Measurements from ENCODE around the gene SLC4A2. TPM values are rescaled to one million over a fixed set of nuclear protein-coding genes. Genes with fewer than 3 reads are reported as not detected.

SLC4A2 gene
- total RNA-seq, 1 donor from 2014 or later, result 31.3 TPM

DNA sequence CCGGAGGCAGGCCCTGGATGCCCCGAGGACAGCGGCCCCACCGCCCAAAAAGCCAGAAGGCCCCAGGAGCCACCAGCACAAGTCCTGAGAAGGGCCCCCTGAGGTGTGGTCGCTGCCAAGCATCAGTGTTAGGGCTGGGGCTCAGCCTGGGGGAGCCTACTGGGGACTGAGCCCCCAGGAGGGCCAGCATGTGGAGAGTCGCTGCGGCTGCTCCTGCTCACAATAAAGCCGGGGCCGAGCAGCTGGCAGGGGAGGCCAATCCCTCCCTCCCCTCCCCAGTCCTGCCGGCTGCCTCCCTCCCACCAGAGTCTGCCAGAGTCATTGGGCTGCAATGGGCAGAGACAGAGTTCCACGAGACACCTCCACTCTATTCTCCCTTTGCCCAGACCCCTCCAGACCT lies 14.1 kb upstream of the SLC4A2 start:
- Histone ChIP-seq H3K9ac (ENCODE audit: low read depth in 1 of 3, low read length in 3 of 3) (no peak overlapping the region), H3K4me3 (ENCODE audit: low read length in 3 of 3) (no peak overlapping the region), H3K9me3 (ENCODE audit: control insufficient read depth in 3 of 3, low read length in 3 of 3) (no peaks in the 10 kb centered on the region), H3K4me1 (ENCODE audit: control insufficient read depth in 3 of 3, insufficient read depth in 3 of 3, low read length in 3 of 3) (no peaks in the 10 kb centered on the region), H3K36me3 (ENCODE audit: control insufficient read depth in 3 of 3, insufficient read depth in 3 of 3, low read length in 3 of 3) (peaks cover 6 to 21% (median 20%) of the 10 kb centered on the region in 3 donors), H3K27me3 (ENCODE audit: control insufficient read depth in 3 of 3, insufficient read depth in 3 of 3, low read length in 3 of 3) (peaks cover 0 to 7% (median 4%) of the 10 kb centered on the region in 3 donors), H3K27ac (ENCODE audit: low read depth, low read length) (no peak overlapping the region)

GRCh38 chr7:151045967-151046366 lies 13.4 kb upstream of the SLC4A2 start:
- peaks cover 0 to 11% (median 8%) of the 10 kb centered on the region in 3 donors for H3K27me3 ChIP-seq (ENCODE audit: control insufficient read depth in 3 of 3, insufficient read depth in 3 of 3, low read length in 3 of 3)
- peaks cover 6 to 21% (median 20%) of the 10 kb centered on the region in 3 donors for H3K36me3 ChIP-seq (ENCODE audit: control insufficient read depth in 3 of 3, insufficient read depth in 3 of 3, low read length in 3 of 3)
- no peaks in the 10 kb centered on the region for H3K9me3 ChIP-seq (ENCODE audit: control insufficient read depth in 3 of 3, low read length in 3 of 3)
- no peak overlapping the region for H3K27ac ChIP-seq (ENCODE audit: low read depth, low read length)
- H3K9ac ChIP-seq (ENCODE audit: low read depth in 1 of 3, low read length in 3 of 3), result no peak overlapping the region
- peaks cover 0 to 3% (median 2%) of the 10 kb centered on the region in 3 donors for H3K4me1 ChIP-seq (ENCODE audit: control insufficient read depth in 3 of 3, insufficient read depth in 3 of 3, low read length in 3 of 3)
- H3K4me3 ChIP-seq (ENCODE audit: low read length in 3 of 3), result no peak overlapping the region

DNA sequence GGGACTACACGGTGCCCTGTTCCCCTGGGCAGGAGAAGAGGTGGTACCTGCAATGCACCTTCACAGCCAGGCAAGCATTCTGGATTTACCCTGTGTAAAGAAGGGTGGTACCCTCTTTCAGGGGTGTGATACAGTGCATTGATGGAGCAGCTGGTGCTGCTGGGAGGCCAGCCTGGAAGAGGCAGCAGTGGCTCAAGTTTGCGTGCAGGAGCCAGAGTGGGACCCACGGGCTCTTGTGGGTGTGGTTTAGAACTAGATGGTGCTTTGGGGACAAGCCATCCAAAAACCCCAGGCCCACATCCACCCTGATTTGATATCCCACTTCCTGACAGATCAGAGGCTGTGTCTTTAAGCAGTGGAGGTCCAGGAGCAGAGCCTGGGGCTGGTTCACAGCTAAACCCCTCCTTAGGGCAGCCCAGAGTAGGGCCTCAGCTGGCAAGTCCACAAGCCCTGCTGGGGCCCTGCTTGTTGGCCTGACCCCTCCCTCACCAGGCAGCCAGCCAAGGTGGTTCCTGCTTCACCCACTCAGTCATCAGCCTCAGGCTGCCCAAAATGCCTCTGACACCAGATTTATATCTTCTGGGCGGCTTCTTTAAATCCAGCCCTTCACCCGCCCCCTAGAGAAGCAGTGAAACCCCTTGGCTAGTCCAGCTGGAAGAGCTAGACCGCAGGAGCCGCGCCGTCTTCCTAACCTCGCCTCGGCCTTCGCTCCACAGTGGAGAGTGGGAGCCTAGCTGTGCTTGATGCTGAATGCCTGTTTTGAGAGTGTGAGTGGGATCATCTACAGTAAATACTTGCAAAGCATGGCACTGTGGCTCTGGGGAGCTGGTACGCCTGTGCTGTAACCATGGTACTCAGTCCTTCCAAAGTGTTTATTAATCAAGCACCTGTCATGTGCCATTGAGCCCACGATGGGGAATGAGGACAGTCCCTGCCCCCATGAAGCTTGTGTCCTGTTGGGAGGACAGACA lies 12.5 kb upstream of the SLC4A2 start:
- Histone ChIP-seq H3K4me3 (ENCODE audit: low read length in 3 of 3) (no peak overlapping the region), H3K9me3 (ENCODE audit: control insufficient read depth in 3 of 3, low read length in 3 of 3) (no peaks in the 10 kb centered on the region), H3K27me3 (ENCODE audit: control insufficient read depth in 3 of 3, insufficient read depth in 3 of 3, low read length in 3 of 3) (peaks cover 0 to 11% (median 8%) of the 10 kb centered on the region in 3 donors), H3K4me1 (ENCODE audit: control insufficient read depth in 3 of 3, insufficient read depth in 3 of 3, low read length in 3 of 3) (peaks cover 0 to 4% (median 3%) of the 10 kb centered on the region in 3 donors), H3K9ac (ENCODE audit: low read depth in 1 of 3, low read length in 3 of 3) (peak overlapping the region in 1 of 3 donors; percentile 43), H3K36me3 (ENCODE audit: control insufficient read depth in 3 of 3, insufficient read depth in 3 of 3, low read length in 3 of 3) (peaks cover 6 to 17% (median 16%) of the 10 kb centered on the region in 3 donors), H3K27ac (ENCODE audit: low read depth, low read length) (no peak overlapping the region)

DNA sequence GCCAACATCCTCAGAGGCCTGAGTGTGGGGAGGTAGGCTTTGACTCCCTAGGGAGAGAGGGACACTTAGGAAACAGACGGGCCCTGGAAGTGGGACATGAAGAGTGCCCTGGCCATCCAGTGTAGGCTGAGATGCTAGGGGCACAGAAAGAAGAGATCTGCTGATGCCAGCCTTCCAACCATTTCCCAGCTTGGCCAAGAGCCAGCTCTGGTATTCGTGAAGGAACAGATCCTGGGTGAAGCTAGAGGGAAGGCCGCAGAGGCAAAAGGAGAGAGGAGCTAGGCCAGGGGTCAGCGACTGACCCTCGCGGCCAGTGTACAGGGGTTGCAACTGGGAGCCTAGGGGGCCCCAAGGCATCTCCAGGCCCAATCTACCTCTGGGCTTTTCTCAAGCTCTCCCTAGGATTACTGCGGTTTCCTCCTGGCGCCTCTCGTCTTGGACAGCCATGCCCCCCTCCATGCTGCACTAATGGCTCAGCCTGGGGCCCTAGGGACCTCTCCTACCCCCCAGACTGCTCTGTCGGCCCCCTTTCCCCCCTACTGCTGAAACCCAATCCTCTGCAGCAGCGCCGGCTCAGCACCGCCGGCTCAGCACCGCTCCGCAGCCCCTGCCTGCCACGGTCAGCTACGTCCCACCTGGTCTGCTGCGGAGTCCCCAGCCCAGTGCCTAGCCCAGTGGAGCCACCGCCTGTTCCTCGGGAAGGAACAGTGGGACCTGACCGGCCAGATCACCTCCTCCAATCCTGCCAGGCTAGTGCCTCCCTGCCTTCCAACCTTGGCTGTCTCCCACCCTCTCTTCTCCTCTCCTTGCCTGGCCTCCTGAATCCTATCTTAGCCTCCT lies 11.2 kb upstream of the SLC4A2 start, which contains the start of gene ASIC3:
ASIC3 (plus strand) TSS at position 556 of the 840 bp plus-strand sequence. CDS start 355 bp downstream, outside the sequence.
- Histone ChIP-seq H3K4me3 (ENCODE audit: low read length in 3 of 3) (no peak within 1 kb of the TSS), H3K9me3 (ENCODE audit: control insufficient read depth in 3 of 3, low read length in 3 of 3) (no peaks in the 10 kb centered on the region), H3K27me3 (ENCODE audit: control insufficient read depth in 3 of 3, insufficient read depth in 3 of 3, low read length in 3 of 3) (peaks cover 0 to 11% (median 8%) of the 10 kb centered on the region in 3 donors), H3K4me1 (ENCODE audit: control insufficient read depth in 3 of 3, insufficient read depth in 3 of 3, low read length in 3 of 3) (peaks cover 0 to 4% (median 3%) of the 10 kb centered on the region in 3 donors), H3K36me3 (ENCODE audit: control insufficient read depth in 3 of 3, insufficient read depth in 3 of 3, low read length in 3 of 3) (peaks cover 4 to 8% (median 4%) of the 10 kb centered on the region in 3 donors), H3K9ac (ENCODE audit: low read depth in 1 of 3, low read length in 3 of 3) (peak within 1 kb of the TSS in 1 of 3 donors; percentile 43), H3K27ac (ENCODE audit: low read depth, low read length) (no peak within 1 kb of the TSS)

DNA sequence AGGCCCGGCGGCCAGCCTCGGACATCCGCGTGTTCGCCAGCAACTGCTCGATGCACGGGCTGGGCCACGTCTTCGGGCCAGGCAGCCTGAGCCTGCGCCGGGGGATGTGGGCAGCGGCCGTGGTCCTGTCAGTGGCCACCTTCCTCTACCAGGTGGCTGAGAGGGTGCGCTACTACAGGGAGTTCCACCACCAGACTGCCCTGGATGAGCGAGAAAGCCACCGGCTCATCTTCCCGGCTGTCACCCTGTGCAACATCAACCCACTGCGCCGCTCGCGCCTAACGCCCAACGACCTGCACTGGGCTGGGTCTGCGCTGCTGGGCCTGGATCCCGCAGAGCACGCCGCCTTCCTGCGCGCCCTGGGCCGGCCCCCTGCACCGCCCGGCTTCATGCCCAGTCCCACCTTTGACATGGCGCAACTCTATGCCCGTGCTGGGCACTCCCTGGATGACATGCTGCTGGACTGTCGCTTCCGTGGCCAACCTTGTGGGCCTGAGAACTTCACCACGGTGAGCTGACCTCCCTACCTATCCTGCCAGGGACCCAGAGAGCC lies 10.4 kb upstream of the SLC4A2 start:
- no peak overlapping the region for H3K9ac ChIP-seq (ENCODE audit: low read depth in 1 of 3, low read length in 3 of 3)
- no peaks in the 10 kb centered on the region for H3K9me3 ChIP-seq (ENCODE audit: control insufficient read depth in 3 of 3, low read length in 3 of 3)
- peaks cover 4 to 8% (median 4%) of the 10 kb centered on the region in 3 donors for H3K36me3 ChIP-seq (ENCODE audit: control insufficient read depth in 3 of 3, insufficient read depth in 3 of 3, low read length in 3 of 3)
- peaks cover 0 to 4% (median 3%) of the 10 kb centered on the region in 3 donors for H3K4me1 ChIP-seq (ENCODE audit: control insufficient read depth in 3 of 3, insufficient read depth in 3 of 3, low read length in 3 of 3)
- H3K27me3 ChIP-seq (ENCODE audit: control insufficient read depth in 3 of 3, insufficient read depth in 3 of 3, low read length in 3 of 3), result peaks cover 0 to 11% (median 8%) of the 10 kb centered on the region in 3 donors
- H3K27ac ChIP-seq (ENCODE audit: low read depth, low read length), result no peak overlapping the region
- H3K4me3 ChIP-seq (ENCODE audit: low read length in 3 of 3), result no peak overlapping the region

GRCh38 chr7:151051108-151051507 lies 8.3 kb upstream of the SLC4A2 start:
- no peak overlapping the region for H3K9ac ChIP-seq (ENCODE audit: low read depth in 1 of 3, low read length in 3 of 3)
- H3K36me3 ChIP-seq (ENCODE audit: control insufficient read depth in 3 of 3, insufficient read depth in 3 of 3, low read length in 3 of 3), result peaks cover 4 to 6% (median 4%) of the 10 kb centered on the region in 3 donors
- H3K27me3 ChIP-seq (ENCODE audit: control insufficient read depth in 3 of 3, insufficient read depth in 3 of 3, low read length in 3 of 3), result peaks cover 0 to 11% (median 8%) of the 10 kb centered on the region in 3 donors
- no peak overlapping the region for H3K27ac ChIP-seq (ENCODE audit: low read depth, low read length)
- peaks cover 0 to 4% (median 3%) of the 10 kb centered on the region in 3 donors for H3K4me1 ChIP-seq (ENCODE audit: control insufficient read depth in 3 of 3, insufficient read depth in 3 of 3, low read length in 3 of 3)
- no peak overlapping the region for H3K4me3 ChIP-seq (ENCODE audit: low read length in 3 of 3)
- H3K9me3 ChIP-seq (ENCODE audit: control insufficient read depth in 3 of 3, low read length in 3 of 3), result no peaks in the 10 kb centered on the region

GRCh38 chr7:151053096-151053495 lies 6.3 kb upstream of the SLC4A2 start:
- Histone ChIP-seq H3K36me3 (ENCODE audit: control insufficient read depth in 3 of 3, insufficient read depth in 3 of 3, low read length in 3 of 3) (peaks cover 0 to 6% (median 4%) of the 10 kb centered on the region in 3 donors), H3K27me3 (ENCODE audit: control insufficient read depth in 3 of 3, insufficient read depth in 3 of 3, low read length in 3 of 3) (peaks cover 0 to 11% (median 8%) of the 10 kb centered on the region in 3 donors), H3K27ac (ENCODE audit: low read depth, low read length) (no peak overlapping the region), H3K9ac (ENCODE audit: low read depth in 1 of 3, low read length in 3 of 3) (no peak overlapping the region), H3K4me3 (ENCODE audit: low read length in 3 of 3) (no peak overlapping the region), H3K9me3 (ENCODE audit: control insufficient read depth in 3 of 3, low read length in 3 of 3) (no peaks in the 10 kb centered on the region), H3K4me1 (ENCODE audit: control insufficient read depth in 3 of 3, insufficient read depth in 3 of 3, low read length in 3 of 3) (peaks cover 11 to 15% (median 14%) of the 10 kb centered on the region in 3 donors)

GRCh38 chr7:151053751-151054150 lies 5.6 kb upstream of the SLC4A2 start:
- Histone ChIP-seq H3K36me3 (ENCODE audit: control insufficient read depth in 3 of 3, insufficient read depth in 3 of 3, low read length in 3 of 3) (peaks cover 0 to 6% (median 4%) of the 10 kb centered on the region in 3 donors), H3K9me3 (ENCODE audit: control insufficient read depth in 3 of 3, low read length in 3 of 3) (no peaks in the 10 kb centered on the region), H3K9ac (ENCODE audit: low read depth in 1 of 3, low read length in 3 of 3) (no peak overlapping the region), H3K27me3 (ENCODE audit: control insufficient read depth in 3 of 3, insufficient read depth in 3 of 3, low read length in 3 of 3) (peaks cover 0 to 11% (median 8%) of the 10 kb centered on the region in 3 donors), H3K27ac (ENCODE audit: low read depth, low read length) (no peak overlapping the region), H3K4me1 (ENCODE audit: control insufficient read depth in 3 of 3, insufficient read depth in 3 of 3, low read length in 3 of 3) (peaks cover 18 to 20% (median 19%) of the 10 kb centered on the region in 3 donors), H3K4me3 (ENCODE audit: low read length in 3 of 3) (no peak overlapping the region)

- H3K36me3 ChIP-seq (ENCODE audit: control insufficient read depth in 3 of 3, insufficient read depth in 3 of 3, low read length in 3 of 3), result peaks cover 0 to 6% (median 4%) of the 10 kb centered on the region in 3 donors
- peaks cover 34 to 36% (median 35%) of the 10 kb centered on the region in 3 donors for H3K4me1 ChIP-seq (ENCODE audit: control insufficient read depth in 3 of 3, insufficient read depth in 3 of 3, low read length in 3 of 3)
These were observed 3.1 kb upstream of the SLC4A2 start for GRCh38 chr7:151056283-151056665.

More at GRCh38 chr7:151056283-151056665, 3.1 kb upstream of the SLC4A2 start:
- no peak overlapping the region for H3K9ac ChIP-seq (ENCODE audit: low read depth in 1 of 3, low read length in 3 of 3)
- no peaks in the 10 kb centered on the region for H3K9me3 ChIP-seq (ENCODE audit: control insufficient read depth in 3 of 3, low read length in 3 of 3)
- no peak overlapping the region for H3K27ac ChIP-seq (ENCODE audit: low read depth, low read length)
- H3K4me3 ChIP-seq (ENCODE audit: low read length in 3 of 3), result no peak overlapping the region
- no peaks in the 10 kb centered on the region for H3K27me3 ChIP-seq (ENCODE audit: control insufficient read depth in 3 of 3, insufficient read depth in 3 of 3, low read length in 3 of 3)
